ENCODE results near the gene LARGE1. TPM values are rescaled to one million over a fixed set of nuclear protein-coding genes. Genes with fewer than 3 reads are reported as not detected.

Gene LARGE1
- total RNA-seq (2014; rRNA removed; shearing (Covaris generic)) = 23.2 and 23.5 TPM in 2 replicates

DNA sequence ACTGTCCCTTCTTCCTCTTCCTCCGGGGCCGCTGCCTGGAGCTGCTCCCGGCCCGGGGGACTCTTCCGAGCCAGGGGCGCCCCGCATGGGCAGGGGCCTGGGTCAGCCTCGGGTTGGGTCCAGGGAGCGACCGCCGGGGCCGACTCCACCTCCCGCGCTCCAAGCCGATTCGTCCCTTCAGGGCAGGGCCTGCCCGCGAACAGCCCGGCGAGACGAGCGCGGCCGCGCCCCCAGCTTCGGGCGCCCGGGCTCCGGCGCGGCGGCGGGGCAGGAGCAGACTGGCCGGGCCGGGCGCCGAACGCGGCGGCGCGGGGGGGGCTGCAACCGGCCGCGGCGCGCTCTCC lies at the start of gene LARGE1:
LARGE1 (minus strand) TSS at position 280 of the 344 bp plus-strand sequence.
- H3K9me3 ChIP-seq (replicated peaks) = no peaks in the 10 kb centered on the region
- H3K36me3 ChIP-seq = no peaks in the 10 kb centered on the region
- peaks cover 6% of the 10 kb centered on the region; the same call in 1 of the 2 replicates for H3K4me1 ChIP-seq
- DNase-seq = peak; percentile 31 to 47
- H3K27ac ChIP-seq = peak within 1 kb of the TSS; percentile 68
- H3K27me3 ChIP-seq = no peaks in the 10 kb centered on the region
- H3K4me3 ChIP-seq = peak within 1 kb of the TSS; percentile 94

DNA sequence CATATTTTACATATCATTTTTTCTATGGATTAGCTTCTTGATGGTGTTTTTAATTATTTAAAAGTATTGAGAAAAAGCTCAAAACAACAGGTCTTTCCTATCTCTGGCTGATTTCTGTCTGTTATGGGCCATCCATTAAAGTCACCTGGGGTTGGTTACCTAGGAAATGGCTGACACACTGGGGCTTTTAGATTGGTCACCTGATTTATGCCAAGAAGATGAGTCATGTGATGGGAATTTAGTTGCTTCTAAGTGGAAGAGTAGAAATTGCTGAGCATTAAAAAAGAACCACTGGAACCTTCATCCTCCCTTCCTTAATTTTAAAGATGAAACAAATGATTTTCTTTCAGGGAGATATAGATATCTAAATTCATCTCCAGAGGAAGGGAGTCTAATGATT lies 48.8 kb upstream of the LARGE1 start:
- no peak for DNase-seq

DNA sequence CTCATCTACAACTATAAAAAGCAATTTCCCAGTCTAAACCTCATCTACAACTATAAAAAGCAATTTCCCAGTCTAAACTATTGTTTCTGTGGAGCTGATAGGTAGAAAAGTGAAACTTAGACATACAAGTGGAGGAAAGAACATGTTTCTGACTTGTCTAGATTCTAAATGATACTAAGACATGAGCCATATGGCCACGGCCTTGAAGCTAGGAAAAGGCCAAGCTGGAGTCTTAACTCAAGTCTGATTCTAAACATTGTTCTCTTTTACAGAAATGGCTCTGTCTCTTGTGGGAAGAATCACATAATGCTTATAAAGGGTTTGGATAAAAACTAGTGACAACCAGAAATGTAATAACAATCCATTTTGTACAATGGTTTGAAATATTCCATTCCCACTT lies 43.8 kb upstream of the LARGE1 start:
- Histone ChIP-seq H3K27me3 (no peaks in the 10 kb centered on the region), H3K4me1 (no peaks in the 10 kb centered on the region; the same call in 1 of the 2 replicates), H3K9me3 (replicated peaks) (no peaks in the 10 kb centered on the region), H3K36me3 (no peaks in the 10 kb centered on the region), H3K27ac (no peak overlapping the region), H3K4me3 (no peak overlapping the region)
- DNase-seq = no peak

More for the DNA sequence above, 48.8 kb upstream of the LARGE1 start:
- Histone ChIP-seq H3K27ac (no peak overlapping the region), H3K36me3 (no peaks in the 10 kb centered on the region), H3K4me3 (no peak overlapping the region), H3K9me3 (replicated peaks) (no peaks in the 10 kb centered on the region), H3K4me1 (peaks cover 12% of the 10 kb centered on the region), H3K27me3 (no peaks in the 10 kb centered on the region)

DNA sequence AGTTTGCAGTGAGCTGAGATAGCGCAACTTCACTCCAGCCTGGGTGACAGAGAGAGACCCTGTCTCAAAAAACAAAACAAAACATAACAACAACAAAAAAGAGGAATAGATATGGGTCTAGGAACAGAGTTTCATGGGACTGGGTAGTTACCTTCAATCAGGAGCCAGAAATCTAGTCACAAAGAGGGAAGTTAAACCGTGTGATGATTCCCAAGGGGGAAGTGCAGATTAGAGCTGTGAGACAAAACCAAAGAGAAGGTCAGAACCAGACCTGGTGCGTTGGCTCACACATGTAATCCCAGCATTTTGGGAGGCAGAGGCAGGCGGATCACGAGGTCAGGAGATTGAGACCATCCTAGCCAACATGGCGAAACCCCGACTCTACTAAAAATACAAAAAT lies 42.1 kb upstream of the LARGE1 start:
- Histone ChIP-seq H3K9me3 (replicated peaks) (no peaks in the 10 kb centered on the region), H3K4me3 (no peak overlapping the region), H3K4me1 (no peaks in the 10 kb centered on the region; the same call in 1 of the 2 replicates), H3K27ac (no peak overlapping the region), H3K27me3 (no peaks in the 10 kb centered on the region), H3K36me3 (no peaks in the 10 kb centered on the region)
- no peak for DNase-seq

DNA sequence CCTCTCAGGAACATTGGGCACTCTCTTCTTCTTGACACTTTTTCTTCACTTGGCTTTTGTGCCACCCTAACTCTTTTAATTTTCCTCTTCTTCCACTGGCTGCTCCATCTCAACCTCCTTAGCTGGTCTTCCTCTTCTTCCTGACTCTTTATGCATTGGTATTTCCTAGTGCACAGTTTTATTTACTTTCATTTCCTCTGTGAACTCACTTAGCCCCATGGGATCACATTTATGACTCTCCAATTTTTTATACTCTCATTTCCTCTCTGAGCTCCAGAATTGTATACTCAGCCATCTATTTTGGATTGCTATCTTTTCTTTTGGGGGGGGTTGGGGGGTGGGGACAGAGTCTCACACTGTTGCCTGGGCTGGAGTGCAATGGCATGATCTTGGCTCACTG lies 38.5 kb upstream of the LARGE1 start:
- no peak for DNase-seq
- H3K9me3 ChIP-seq (replicated peaks) = no peaks in the 10 kb centered on the region
- H3K4me1 ChIP-seq = no peaks in the 10 kb centered on the region
- H3K4me3 ChIP-seq = no peak overlapping the region
- no peaks in the 10 kb centered on the region for H3K36me3 ChIP-seq
- no peaks in the 10 kb centered on the region for H3K27me3 ChIP-seq
- no peak overlapping the region for H3K27ac ChIP-seq

DNA sequence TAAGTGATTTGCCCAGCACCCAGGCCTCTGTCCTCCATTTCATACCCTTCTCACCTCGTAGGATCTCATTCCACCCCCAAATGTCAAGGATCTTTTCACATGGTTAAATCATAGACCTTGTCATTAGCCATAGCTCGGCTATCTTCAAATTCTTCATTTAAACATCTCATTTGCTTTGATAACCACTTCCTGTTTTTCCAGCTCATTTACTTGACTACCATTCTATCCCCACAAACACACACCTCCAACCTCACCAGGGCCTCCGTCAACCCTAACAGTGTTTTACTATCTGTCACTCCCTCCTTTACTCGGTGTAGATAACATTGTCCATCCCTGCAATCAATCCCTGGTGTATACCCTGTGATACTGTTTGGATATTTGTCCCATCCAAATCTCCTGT lies 36.8 kb upstream of the LARGE1 start:
- Histone ChIP-seq H3K27me3 (no peaks in the 10 kb centered on the region), H3K9me3 (replicated peaks) (no peaks in the 10 kb centered on the region), H3K36me3 (no peaks in the 10 kb centered on the region), H3K4me3 (no peak overlapping the region), H3K27ac (no peak overlapping the region), H3K4me1 (no peaks in the 10 kb centered on the region)
- DNase-seq = no peak

DNA sequence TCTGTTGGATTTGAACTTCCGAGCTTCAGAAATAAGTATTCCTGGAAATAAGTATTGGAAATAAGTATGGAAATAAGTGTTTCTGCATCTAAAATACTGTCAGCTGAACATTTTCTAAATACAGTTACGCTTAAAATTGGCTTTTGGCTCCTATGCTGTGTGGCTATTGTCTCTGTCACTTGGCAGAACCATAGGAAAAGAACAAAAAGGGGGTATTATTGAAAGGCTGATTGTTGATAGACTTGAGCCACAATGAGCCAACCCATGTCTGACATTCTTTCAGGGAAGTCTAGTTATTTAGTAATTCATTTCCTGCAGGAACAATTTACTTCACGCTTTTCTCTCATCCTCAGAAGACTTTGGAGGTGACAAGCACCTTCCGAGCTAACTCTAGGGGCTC lies 32.5 kb upstream of the LARGE1 start:
- H3K4me1 ChIP-seq = no peaks in the 10 kb centered on the region
- DNase-seq = no peak
- no peaks in the 10 kb centered on the region for H3K27me3 ChIP-seq
- H3K4me3 ChIP-seq = no peak overlapping the region
- no peak overlapping the region for H3K27ac ChIP-seq
- no peaks in the 10 kb centered on the region for H3K36me3 ChIP-seq
- H3K9me3 ChIP-seq (replicated peaks) = no peaks in the 10 kb centered on the region

DNA sequence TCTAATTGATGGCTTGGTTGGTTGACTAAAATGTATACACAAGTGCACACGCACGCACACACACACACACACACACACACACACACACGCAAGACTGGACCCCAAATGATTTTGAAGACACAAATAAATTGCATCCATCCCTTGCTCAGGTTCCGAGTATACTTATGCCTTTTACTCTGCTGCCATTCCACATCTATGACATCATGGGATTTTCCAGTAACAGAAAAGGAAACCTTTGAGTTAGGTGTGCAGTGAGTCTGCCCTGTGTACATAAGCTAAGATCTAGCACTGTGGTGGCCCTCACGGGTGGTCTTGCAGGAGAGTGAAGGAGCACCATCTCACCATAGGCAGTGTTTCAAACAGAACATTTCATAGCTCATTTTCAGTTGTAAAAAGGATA lies 20.5 kb upstream of the LARGE1 start:
- H3K36me3 ChIP-seq = no peaks in the 10 kb centered on the region
- peak in 1 of 2 experiments; percentile 1 for DNase-seq
- no peaks in the 10 kb centered on the region for H3K27me3 ChIP-seq
- H3K9me3 ChIP-seq (replicated peaks) = 0 out of 2 replicates have a peak, but pooled peaks cover 4% of the 10 kb centered on the region
- H3K4me1 ChIP-seq = no peaks in the 10 kb centered on the region; the same call in 1 of the 2 replicates
- H3K4me3 ChIP-seq = no peak overlapping the region
- H3K27ac ChIP-seq = no peak overlapping the region

DNA sequence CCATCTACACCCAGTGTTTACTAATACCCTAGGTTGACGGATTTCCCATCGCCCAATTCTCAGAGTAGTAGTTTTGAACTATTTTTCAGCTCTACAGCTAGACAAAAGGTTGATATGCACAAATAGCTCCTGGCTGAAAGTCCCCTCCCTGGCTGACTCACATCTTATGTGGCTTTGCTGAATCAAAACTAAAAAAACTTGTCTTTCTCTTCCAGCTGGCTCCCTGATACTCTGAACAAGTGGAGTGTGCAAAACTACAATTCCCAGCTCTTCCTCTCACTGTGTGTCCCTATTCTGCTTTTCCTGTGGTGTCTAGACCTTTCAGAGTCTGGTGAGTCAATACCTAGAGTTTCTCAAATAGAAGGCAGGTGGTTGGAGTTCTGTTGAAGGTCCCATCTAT lies 12.7 kb upstream of the LARGE1 start:
- no peaks in the 10 kb centered on the region for H3K4me1 ChIP-seq

DNA sequence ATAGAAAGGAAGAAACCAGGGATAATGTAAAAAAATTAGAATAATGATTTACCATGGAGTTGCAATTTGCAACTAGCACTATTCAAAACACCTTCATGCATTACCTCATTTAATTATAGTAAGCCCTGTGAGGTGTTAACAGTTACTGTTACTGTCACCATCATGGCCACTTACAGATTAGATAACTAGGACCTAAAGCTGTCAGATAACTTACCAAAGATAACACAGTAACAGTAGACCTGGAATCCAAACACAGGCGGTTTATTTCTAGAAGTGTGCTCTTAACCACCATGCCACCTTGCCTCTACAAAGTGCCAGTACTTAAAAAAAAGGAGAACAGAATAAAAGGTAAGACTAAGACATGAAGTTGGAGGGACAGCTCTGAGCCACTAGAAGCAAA lies 11.1 kb upstream of the LARGE1 start:
- DNase-seq = no peak
- Histone ChIP-seq H3K27ac (no peak overlapping the region), H3K4me3 (no peak overlapping the region), H3K9me3 (replicated peaks) (no peaks in the 10 kb centered on the region), H3K27me3 (no peaks in the 10 kb centered on the region), H3K4me1 (no peaks in the 10 kb centered on the region), H3K36me3 (no peaks in the 10 kb centered on the region)

More for the DNA sequence above, 12.7 kb upstream of the LARGE1 start:
- no peaks in the 10 kb centered on the region for H3K36me3 ChIP-seq
- H3K4me3 ChIP-seq = no peak overlapping the region
- no peaks in the 10 kb centered on the region for H3K9me3 ChIP-seq (replicated peaks)
- H3K27ac ChIP-seq = no peak overlapping the region
- no peak for DNase-seq
- no peaks in the 10 kb centered on the region for H3K27me3 ChIP-seq

DNA sequence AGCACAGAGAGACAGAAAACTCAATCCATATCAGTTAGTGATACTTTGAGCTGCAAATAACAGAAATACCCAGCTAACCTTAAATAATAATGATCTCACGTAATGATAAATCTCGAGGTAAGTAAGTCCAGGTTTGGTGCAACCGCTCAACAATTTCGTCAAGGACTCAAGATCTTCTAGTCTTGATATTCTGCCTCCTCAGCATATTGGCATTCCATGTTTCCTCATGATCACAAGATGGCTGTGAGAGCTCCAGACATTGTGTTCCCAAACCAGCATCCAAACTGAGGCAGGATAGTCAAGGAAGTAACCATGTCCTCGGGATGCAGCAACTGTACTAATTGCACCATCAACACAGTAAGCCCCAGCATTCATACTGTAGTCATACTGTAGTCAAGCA lies 7.5 kb upstream of the LARGE1 start:
- no peak for DNase-seq
- no peak overlapping the region for H3K4me3 ChIP-seq

DNA sequence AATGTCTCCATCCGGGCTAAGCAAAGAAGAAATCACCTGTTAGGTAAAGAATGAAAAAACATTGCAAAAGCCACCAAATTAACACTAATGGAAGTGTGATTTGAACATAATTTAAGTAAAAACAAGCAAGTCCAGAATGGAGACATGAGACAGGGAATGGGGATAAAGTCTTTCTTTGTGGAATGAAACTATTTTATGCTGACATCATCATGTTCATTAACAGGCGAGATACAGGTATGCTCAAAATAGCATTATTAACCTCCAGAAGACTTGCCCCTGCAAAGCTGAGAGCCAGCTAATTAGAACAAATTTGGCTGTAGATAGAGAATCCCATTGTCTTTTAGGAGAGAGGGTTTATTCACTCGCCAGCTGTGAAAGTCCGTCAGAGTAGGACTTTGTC lies 4.9 kb upstream of the LARGE1 start:
- Histone ChIP-seq H3K27me3 (no peaks in the 10 kb centered on the region), H3K4me3 (no peak overlapping the region), H3K9me3 (replicated peaks) (no peaks in the 10 kb centered on the region), H3K36me3 (no peaks in the 10 kb centered on the region), H3K4me1 (peaks cover 6% of the 10 kb centered on the region; the same call in 1 of the 2 replicates), H3K27ac (no peak overlapping the region)
- DNase-seq = peak in 1 of 2 experiments; percentile 19

More for the DNA sequence above, 7.5 kb upstream of the LARGE1 start:
- Histone ChIP-seq H3K36me3 (no peaks in the 10 kb centered on the region), H3K4me1 (peaks cover 5% of the 10 kb centered on the region; the same call in 1 of the 2 replicates), H3K9me3 (replicated peaks) (no peaks in the 10 kb centered on the region), H3K27me3 (no peaks in the 10 kb centered on the region), H3K27ac (no peak overlapping the region)

DNA sequence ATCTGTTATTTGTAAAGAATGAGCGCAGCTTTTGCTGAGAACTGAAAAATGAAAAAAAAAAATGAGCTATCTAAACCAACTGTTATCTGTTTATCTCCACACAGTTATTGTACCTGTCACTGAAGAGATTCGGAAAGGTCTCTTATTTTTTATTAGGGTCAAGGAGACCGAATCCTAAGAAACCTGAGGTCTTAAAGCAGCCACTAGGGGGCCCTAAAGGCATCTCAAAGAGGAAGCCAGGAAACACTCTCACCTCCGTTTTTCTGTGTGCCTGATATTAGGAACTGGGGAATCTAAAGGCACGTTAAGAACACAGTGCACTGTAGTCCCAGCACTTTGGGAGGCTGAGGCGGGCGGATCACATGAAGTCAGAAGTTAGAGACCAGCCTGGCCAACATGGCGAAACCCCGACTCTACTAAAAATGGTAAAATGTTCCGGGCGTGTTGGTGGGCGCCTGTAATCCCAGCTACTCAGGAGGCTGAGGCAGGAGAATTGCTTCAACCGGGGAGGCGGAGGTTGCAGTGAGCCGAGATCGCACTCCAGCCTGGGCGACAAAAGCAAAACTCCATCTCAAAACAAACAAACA lies 3.5 kb upstream of the LARGE1 start:
- H3K27me3 ChIP-seq = no peaks in the 10 kb centered on the region
- no peak overlapping the region for H3K27ac ChIP-seq
- H3K4me3 ChIP-seq = no peak overlapping the region
- DNase-seq = peak; percentile 70 to 87
- H3K36me3 ChIP-seq = no peaks in the 10 kb centered on the region
- no peaks in the 10 kb centered on the region for H3K9me3 ChIP-seq (replicated peaks)
- peaks cover 6% of the 10 kb centered on the region; the same call in 1 of the 2 replicates for H3K4me1 ChIP-seq

DNA sequence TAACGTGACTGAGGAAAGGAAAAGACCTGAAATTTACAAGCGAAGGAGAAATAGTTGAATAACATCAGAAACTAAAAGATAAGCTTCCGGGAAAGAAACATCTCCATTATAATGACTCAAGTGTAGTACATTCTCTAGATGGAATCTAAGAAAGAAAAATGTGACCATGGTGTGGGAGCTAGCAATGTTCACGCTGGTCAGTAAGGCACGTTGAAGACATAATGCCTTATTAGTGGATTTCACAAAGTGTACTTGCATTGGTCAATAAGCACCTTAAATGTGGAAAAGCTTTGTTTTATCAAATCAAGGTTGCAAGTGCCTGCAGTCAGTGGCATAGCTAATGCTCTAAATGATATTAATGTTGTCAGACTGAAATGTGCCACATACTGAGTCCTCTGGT lies 2.8 kb upstream of the LARGE1 start:
- DNase-seq = peak in 1 of 2 experiments; percentile 8
- H3K4me3 ChIP-seq = peak overlapping the region; percentile 69
- H3K36me3 ChIP-seq = no peaks in the 10 kb centered on the region
- H3K9me3 ChIP-seq (replicated peaks) = no peaks in the 10 kb centered on the region
- H3K27me3 ChIP-seq = no peaks in the 10 kb centered on the region
- no peak overlapping the region; the same call in 1 of the 2 replicates for H3K27ac ChIP-seq
- peaks cover 6% of the 10 kb centered on the region; the same call in 1 of the 2 replicates for H3K4me1 ChIP-seq

DNA sequence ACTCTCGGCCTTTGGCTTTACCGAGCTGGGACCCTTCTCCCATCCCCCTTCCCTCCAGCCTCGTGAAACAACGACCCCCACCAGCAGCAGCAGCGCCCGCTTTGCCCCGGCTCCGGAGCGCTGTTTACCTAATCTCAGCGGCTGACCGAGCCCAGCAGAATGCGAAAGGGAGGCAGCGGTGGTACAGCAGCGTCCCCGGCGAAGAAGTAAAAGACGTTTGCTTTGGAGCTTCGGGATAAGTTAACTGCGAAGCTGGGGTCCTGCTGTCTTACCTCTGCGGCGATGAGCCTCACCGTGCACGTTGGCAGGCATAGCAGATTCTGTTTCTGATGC lies 2.0 kb upstream of the LARGE1 start:
- no peaks in the 10 kb centered on the region for H3K9me3 ChIP-seq (replicated peaks)
- peak; percentile 47 to 66 for DNase-seq
- H3K27me3 ChIP-seq = no peaks in the 10 kb centered on the region
- peak overlapping the region; percentile 69 for H3K4me3 ChIP-seq
- peak overlapping the region; percentile 68 for H3K27ac ChIP-seq
- H3K4me1 ChIP-seq = peaks cover 6% of the 10 kb centered on the region; the same call in 1 of the 2 replicates
- no peaks in the 10 kb centered on the region for H3K36me3 ChIP-seq

All from SJCRH30 (cell line).